GM18867 (cell line): Measurements from ENCODE around the gene LASP1.

ENCODE experiments used
- ATAC-seq: cut with Tn5 transposase; IDR thresholded peaks from one replicate; pipeline ENCODE4 v1.9.1; 2021; ENCODE audit warnings: mild to moderate bottlenecking, moderate library complexity; ENCODE audit not compliant: unreplicated experiment

Gene LASP1

DNA sequence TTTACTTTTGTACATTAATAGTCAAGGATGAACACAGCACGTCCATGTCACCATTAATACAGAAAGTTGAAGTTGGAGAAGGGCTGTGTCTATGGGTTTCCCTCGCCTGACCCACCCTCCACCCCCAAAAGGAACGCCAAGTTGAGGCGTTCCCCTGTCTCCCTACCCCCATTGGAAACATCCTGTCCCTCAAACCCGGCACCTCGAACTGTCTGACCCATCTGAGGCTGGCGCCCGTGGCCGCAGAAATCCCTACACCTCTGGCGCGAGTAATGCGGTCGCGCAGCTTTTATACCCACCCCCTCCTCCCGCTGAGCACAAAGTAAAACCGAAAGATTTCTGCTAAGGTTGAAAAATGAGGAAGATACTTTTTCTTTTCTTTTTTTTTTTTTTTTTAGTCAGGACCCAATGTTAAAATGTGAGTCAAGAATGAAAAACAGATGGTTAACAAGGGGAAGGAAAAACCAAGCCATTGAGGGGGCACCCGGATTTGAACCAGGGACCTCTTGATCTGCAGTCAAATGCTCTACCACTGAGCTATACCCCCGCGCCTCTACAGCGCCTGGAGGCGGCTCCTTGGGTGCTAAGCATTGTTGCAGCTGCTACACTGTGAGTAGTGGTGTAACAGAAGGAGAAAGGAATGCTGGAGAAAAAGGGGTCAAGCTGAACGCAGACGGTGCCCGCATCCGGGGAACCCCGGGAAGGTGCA lies 887 bp upstream of the LASP1 start:
- ATAC-seq, result peak; percentile 33

DNA sequence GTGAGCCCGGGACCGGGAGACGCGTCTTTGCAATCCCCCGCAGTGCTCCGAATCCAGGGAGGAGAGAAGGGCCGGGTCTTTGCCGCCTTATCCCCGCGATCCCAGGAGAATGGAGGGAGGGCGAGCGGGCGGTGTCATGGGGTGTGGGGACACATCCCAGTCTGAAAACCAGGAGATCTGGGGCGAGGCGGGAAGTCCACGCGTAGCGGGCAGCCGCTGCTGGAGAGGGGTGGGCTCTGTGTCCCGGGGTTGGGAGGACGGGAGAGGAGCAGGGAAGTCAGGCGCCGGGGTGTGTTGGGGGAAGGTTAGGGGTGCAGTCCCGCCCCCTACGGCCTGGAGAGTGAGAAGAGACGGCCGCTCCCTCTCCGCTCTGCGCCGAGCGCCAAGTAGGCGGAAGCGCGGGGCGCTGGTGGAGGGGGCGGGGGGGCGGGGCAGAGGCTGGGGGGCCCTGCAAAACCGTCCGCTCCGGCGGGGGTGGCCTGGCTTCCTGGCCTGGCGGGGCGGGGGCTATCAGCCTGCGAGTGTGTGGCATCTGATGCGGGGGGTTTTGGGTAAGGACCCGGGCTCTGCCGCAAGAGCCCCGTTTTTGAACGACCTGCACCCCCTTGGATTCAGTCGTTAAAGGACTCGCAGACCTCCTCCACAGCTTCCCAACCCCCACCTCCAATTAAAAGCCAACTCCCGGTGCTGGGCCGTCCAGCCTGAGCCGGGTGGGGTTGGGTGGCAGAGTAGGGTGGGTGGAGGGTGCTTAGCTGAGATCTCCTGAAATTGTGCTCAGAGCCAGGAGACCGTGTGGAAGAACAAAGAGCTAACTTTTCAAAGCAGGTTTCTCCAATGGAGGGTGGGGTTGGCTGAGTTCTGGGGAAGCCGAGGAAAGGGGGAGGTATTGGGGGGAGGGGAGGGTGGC lies 654 bp downstream of the LASP1 start:
- ATAC-seq, result peak; percentile 18

DNA sequence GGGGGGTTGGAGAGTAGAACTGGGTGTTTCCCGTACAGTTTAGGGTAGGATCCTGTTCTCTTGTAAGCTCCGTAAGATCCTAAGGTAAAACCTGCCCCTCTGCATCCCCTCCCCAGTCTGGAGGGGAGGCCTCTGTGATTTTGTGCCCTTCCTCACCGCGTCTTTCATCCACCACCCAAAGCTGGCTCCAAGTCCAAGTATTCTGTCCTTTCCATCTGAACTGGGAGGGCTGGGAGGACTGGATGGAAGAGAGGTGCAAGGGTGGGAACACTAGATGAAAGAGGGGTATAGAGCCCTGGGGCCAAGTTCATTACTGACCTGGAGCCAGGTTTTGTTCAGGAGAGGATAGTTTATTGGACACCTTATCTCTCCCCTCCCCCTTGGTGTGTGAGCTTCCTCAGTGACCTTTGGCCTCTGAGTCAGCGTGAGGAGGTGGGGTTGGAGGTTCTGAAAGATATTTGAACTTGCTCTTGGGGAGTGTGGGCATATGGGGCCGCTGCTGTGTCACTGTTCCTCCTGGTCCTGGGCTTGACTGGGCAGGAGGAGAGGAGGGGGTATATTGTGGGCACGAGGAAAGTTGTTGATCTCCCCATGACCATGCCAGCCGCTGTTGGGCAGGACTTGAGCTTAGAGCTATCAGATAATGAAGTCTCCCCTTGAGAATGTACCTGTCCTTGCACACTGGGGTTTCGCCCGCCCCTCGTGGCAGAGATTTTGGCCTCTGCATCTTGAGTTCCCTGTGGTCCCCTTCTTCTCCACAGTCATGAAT lies 1.6 kb downstream of the LASP1 start:
- ATAC-seq, result no peak

DNA sequence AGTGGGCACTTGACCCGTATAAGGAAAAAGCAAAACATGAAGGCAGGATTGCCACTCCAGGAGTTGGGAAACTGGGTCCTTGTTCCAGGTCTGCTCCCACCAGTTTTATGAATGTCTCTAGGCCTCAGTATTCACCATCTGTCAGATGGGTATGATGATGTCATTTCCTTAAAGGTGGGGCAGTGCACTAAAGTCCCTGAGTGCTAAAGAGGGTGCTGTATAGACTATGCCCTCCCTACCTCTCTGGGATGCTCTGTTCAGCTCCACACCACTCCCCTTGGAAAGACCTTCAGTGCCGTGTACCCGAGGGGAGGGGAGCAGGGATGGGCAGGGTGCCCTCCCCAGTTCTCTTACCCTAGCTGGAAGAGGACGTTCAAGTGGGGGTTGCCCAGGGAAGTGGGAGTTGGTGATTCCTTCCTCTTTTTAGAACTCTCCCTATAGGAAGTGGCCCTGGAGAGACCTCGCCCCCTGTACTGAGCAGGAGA lies 2.2 kb downstream of the LASP1 start:
- ATAC-seq, result no peak

DNA sequence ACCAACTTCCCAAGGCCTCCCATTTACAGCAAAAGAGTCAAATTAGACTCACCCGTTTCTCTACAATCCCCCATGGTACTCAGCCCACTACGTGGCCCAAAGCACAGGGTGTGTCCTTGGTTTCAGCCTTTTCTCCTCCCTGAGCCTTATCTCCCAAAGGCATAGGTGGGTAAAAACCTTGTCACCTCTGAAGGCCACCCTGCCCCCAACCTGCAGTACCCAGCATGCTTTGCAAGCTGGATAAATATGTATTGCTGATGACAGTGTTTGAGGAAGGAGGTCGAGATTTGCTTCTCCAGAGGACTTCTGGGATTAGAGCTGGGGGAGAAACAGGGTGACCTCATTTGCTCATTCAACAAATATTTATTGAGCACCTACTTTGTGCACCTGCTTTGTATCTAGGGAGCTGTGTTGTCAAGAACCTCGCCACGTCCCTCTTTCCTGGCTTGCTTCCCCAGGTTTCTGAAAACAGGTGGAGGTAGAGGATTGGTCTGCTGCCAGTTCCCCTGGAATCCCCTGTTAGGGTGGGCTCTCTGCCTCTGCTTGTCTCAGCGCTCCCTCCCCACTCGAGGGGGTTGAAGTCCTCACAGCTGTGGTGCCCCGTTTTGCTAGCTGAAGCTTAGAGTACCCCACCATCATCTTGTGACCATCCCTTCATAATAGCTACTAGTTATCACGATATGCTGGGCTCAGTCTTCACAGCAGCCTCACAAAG lies 3.0 kb downstream of the LASP1 start:
- ATAC-seq, result no peak

DNA sequence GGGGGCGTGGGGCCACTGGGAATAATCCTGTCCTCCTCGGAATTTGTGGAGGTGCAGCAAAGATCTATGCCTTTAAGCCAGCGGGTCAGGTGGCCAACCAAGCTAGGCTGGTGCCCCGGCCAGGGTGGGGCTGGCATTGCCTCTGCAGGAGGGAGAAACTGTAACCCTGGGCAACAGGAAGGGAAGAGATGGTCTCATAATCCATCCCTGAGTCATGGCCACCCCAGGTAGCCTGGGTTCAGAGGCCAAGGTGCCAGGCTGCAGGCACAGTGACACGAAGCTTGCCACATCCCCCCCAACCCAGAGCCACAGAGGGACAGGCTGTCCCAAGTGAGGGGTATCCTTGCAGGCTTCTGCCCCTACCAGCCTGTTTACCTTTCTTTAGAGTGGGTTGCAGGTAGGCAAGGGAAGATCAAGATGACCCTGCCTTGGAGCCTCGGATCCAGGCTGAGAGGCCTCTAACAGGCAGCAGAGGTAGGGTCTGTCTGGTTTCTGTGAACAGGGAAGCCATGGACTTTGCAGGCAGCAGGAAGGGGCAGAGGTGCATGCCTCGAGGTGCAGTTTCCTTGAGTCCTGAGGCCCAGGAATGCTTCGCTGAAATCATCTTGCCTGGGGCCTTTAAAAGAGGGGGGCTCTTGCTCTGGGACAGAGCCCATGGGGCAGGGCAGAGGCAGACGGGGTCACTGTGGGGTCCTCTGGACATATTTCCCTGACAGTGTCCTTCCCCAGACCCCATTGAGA lies 4.0 kb downstream of the LASP1 start:
- ATAC-seq, result no peak

DNA sequence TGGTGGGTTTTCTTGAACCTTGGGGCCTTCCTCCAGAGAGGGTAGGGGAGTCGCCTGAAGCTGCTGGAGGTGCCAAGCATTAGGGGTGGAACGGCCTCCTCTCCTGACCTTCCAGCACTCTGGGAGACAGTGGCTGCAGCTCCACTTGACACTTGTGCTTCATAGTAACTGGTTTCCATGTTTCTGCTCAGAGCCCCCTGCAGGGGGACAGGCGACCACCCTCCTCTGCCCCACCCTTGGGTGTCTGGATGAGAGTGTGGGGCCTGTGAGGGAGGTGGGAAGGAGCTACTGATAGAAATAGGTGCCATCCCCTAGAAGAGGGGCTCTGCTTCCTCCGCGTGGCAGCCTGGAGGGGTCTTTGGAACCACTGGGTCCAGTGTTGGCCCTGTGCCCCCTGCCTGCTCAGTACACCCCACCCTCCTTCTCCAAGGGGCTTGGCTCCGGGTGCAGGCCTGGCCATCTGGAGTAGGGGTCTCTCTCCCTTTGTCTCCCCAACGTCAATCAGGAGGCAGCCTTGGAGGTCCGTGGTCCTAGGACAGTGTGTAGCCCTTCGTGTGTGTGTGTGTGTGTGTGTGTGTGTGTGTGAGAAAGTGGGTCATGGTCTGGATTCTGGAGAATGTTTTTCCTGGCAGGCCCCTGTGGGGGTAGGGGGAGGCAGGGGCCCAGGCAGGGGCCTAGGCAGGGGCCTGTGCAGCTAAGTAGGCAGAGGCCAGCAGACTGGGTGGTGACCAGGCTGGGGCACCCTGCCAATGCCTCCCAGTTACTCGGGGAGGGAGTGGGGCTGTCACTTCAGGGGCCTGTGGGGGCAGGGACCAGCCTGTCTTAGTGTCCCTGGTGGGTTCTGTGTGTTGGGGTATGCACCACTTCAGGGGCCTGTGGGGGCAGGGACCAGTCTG lies 4.9 kb downstream of the LASP1 start:
- no peak for ATAC-seq

DNA sequence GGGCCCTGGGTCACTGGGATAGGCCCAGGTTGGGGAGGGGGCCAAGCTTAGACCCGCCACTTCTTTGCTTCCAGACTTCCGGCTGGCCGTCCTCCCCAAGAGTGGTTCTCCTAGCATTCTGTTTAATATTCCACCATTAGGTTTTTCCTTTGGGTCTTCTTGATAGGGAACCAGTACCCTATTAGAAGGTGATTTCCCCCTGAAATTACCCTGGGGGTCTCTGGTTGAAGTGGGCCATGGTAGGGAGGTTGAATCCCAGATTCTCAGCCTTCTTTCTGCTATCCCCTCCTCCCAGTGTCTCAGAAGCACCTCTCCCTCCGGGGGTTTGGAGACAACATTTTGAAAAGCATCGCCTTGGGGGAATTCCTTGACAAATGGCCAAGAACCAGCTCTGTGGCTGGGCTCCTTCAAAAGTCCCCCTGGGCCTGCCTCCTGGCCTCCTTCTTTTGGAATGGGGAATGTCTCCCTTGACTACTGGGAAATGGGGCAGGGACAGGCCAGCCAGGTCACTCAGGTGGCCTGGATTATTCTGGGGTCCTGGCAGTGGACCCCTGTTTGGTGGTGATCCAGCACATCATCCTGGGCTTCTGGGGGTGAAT lies 5.7 kb downstream of the LASP1 start:
- ATAC-seq, result no peak

DNA sequence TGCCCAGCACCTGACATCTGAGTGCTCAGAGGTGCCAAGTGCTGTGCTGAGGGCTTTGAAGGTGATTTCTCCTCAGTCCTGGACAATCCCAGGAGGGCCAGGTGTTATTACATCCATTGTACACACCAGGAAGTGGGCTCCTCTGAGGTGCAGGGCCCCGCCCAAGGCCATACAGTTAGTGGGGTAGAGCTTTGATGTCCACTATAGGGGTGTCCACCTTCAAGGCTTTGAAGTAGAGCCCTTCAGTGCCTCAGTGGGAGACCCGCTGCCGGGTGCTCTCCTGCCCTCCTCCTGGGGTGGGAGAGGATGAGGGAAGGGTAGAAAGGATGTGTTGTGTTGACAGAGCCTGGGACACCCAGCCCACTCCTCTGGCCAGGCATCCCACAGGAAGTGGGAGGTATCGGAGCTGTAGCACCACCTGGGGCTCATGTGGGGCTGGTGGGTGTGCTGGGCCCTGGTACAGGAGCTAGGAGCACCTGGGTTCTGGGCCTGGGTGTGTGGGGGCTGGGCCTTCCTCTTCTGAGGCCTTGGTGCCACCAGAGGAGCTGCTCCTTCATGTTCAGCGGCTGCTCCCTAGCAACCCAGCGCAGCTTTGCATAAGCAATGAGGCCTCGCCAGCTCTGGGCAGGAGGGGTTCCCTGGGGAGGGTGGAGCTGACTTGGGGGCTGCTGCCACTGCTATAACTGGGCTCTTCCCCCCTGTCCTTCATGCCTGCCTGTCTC lies 7.4 kb downstream of the LASP1 start:
- no peak for ATAC-seq

DNA sequence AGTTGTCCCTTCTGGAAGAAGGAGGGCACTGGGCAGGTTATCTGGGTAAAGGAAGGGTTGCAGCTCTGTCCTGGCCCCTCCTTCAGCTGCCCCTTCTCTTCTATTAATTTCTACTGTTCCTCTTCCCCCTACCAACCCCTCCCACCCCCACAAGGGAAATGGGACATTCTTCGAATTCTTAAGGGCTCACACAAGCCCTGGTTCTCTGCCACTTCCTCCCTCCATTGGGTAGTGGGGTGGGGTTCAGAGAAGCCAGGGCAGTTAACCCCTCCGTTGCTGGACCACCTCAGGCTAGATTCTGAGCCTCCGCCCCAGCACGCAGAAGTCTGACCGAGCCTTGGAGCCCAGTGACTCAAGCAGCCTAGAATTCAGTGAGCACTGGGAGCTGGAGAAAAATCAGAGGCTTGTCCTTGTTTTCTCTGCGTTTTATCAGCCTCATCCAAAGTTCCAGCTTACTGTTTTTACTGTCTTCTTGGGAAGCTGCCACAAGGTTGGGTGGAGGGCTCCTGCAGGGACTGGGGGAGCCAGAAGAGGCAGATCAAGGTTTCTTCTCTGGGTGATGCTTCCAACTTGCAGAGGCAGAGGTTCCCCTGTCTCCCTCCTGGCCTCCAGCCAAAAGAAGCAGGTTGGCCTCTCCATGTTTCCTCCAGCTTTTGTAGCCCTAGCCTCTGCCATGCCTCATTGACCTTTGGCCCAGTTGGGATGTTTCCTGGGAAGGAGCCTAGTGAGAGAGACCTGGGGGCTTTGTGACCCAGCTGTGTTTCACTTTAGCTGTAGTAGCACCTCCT lies 10.2 kb downstream of the LASP1 start:
- no peak for ATAC-seq

DNA sequence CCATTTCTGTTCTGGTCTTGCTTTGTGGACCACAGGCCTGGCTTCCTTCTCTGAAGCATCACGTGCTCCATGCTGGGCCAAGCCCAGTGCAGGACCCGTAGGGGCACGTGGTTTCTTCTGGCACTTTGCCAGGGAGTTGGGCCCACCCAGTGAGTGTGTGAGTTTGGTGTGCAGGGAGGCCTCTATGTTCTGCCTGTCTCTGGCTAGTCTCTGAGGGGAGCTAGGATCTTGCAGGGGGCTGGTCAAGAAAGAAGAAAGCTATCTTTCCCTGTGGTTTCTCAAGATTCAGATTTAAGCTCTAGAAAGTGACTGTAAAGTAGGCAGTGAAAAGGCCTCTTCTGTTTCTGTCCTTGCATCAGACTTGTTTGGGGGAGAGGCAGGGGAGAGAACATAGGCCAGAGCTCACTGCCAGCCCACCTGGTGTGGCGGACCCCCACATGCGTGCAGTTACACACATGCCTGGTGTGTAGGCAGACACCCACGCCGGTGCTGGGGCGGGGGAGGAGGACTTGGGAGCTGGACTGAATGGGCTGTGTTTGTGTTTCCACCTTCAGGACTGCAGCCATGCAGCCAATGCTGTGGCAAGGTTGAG lies 11.8 kb downstream of the LASP1 start:
- ATAC-seq, result no peak

DNA sequence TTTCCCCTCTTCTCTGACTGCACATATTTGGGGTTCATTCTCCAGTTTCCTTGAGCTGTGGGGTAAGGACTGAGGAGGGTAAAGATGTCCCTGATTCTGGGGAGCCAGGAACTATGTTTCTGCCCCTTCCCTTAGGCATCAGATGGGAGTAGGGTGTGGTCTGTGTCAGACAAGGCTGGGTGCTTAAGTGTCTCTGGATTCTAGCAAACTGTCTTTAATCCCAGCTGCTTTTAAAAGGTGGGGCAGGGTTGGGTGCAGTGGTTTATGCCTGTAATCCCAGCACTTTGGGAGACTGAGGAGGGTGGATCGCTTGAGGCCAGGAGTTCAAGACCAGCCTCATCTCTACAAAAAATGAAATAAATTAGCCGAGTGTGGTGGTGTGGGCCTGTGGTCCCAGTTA lies 13.0 kb downstream of the LASP1 start:
- ATAC-seq, result no peak

DNA sequence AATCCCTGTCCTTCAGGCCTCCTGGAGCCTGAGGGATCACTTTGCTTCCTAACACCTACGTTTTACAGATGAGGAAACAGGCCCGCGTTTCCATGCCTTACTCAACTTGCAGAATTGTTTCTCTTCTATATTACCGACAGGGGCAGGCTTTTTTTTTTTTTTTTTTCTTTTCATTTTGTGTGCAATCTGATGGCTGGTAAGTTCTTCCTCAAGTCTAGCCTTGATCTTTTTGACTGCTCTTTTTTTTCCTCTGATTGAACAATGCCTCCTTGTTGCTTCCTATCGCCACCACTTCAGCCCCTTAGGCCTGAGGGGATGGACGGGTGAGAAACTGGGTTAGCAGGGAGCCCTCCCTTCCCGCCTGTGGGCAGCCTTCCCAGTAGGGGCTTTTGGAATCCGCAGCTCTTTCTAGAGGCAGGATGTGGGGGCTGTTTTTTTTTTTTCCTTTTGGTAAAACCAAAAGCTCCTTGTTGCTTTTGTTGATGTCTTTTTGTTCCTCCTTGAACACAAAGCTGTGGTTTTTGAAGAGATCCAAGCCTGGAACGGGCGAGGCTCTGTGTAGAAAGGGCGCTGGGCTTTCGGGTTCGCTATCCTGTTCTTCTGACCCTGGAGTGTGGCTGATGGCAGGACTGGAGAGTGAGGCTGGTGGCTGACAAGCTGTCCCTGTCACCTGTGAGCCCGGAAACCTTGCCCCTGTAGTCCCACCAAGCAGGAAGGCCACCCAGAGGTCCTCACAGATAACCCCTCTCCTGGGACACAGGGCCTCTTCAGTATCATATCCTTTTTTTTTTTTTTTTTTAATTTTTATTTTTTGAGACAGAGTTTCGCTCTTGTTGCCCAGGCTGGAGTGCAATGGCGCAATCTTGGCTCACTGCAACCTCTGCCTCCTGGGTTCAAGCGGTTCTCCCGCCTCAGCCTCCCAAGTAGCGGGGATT lies 14.0 kb downstream of the LASP1 start:
- no peak for ATAC-seq

DNA sequence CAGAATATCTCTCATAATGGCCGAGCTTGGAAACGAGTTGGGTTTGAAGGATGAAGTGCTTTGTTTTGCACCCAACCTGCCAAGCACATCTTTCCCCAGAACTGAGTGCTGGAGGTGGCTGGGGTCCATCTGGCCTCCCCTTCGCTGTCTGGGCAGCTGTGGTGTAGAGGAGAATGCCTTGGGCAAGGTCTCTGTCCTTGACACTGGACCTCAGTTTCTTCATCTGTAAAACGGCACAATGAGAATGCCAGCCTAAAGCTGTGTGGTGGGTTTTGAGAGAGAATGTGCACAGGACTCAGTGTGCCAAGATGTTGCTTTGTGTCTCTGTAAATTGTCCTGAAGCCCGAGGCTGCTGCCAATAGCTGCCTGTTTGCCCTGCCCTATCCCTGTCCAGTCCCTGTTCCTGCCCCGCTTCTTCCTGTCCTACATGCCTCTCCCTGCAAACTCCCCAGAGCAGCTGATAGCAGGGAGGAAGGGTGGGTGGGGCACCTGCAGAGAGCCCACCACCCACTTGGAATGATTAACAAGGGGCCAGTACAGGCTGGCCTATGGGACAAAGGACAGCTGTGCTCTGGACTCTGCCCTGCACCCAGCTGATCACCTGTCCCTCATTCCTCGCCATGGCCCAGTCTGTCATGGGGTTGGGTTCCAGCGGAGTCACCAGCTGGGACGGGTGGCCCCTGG lies 15.3 kb downstream of the LASP1 start:
- ATAC-seq, result no peak
